ENCODE results near the gene PLXNC1.
A peak's percentile ranks its signal among the peaks of the same experiment; 100 is the strongest.

Gene PLXNC1

DNA sequence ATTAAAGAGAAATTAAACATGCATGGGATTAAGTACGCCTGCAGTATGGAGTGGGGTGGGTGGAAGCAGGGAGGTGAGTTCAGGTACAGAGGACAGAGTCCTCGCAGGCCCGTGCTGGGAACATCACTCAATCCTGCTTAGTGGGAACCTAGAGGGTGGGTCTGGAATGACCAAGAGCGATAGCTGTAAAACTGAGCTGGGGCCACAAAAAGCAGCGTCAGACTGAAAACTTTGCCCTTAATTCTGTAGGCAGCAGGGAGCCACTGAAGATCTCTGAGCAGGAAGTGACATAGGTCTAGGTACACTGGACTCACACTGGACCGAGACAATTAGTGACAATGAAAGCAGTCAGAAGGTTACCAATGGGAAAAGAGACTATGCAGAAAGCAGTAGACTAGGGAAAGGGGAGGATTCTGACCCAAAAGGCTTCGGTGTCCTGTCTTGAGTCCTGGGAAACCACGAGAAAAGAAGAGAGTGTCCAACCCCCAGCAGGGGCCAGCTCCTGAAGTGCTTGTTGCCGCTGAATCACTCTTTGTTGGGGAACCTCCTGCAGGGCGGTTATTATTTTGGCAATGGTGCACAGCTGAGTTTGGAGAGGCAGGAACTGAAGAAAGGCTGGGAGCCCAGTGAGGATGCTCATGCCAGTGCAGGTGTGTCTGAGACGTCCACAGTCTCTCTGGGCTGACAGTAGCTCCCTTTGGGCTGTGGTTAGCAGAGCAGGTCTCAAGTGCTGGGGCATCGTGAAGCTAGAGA lies 97.4 kb downstream of the PLXNC1 start:
- no peak for DNase-seq

GRCh38 chr12:94247246-94247645 lies 98.9 kb downstream of the PLXNC1 start:
- no peak for DNase-seq

DNA sequence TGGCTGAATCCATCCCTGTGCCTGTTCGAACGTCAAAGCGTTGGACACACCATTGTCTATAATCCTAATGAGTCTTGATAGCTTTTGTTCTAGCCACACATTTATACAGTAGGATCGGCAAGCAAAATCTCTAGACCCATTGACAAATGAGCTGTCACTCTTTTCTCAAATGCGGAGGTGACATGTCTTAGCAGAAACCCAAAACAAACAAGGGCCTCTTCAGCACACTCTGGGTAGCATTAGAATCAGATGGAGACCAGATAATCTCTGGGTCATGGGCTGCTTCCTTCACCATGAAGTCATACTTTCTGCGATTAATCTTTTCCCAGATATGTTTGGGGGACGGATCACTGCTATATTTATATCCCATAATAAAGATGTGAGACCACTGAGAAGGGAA lies 100.2 kb downstream of the PLXNC1 start:
- DNase-seq: no peak

DNA sequence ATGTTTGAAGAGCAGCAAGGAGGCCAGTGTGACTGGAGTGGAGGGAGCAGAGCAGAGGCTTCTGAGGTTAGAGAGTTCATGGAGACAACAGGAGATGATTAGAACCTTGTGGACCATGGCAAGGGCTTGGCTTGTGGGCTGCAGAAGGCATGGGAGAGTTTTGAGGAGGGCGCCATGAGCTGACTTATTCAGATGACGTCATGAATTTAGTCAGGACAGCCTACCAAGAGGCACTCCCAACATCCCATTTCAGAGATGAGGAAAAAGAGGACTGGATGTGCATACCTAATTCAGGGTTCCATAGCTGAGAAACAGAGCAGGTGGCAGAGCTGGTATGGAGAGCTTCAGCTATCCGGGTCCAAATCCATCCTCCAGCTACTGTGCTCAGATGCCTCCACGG lies 101.8 kb downstream of the PLXNC1 start:
- no peak for DNase-seq

- DNase-seq: no peak
These were observed 105.9 kb downstream of the PLXNC1 start for GRCh38 chr12:94254270-94254669.

DNA sequence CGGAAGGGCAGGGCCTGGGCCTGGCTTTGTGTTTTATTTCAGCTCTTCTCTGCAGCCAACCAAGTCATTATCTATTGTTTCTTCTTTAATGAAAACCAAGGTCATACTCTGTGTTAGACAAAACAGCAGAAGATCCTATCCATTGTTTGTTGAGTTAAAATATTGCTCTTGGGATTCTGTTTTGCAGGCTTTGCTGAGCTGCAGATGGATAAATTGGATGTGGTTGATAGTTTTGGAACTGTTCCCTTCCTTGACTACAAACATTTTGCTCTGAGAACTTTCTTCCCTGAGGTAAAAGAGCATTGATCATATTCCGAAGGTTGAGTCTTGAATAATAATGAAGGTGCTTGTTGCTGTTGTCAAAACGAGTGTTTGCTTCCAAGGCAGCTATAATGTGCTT lies 106.6 kb downstream of the PLXNC1 start:
- DNase-seq: no peak

DNA sequence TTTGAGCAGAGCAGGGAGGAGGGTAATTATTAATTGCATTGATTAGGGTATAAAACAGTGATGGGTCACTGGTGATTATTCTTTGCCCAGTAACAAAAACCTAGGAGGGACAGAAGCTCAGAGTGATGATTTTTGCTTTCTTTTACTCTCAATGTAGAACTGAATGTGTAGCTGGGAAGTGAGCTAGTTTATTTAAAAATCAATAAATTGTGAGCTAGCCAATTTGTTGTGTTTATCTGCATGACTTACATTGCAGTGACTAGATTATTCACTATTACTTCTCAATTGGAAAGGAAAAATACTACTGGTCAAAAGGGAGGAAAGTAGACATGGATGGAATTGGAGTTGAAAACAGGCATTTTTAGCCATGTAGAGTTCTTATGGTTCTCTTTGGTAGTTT lies 107.1 kb downstream of the PLXNC1 start:
- no peak for DNase-seq

GRCh38 chr12:94258593-94258992 lies 110.2 kb downstream of the PLXNC1 start:
- DNase-seq: no peak

DNA sequence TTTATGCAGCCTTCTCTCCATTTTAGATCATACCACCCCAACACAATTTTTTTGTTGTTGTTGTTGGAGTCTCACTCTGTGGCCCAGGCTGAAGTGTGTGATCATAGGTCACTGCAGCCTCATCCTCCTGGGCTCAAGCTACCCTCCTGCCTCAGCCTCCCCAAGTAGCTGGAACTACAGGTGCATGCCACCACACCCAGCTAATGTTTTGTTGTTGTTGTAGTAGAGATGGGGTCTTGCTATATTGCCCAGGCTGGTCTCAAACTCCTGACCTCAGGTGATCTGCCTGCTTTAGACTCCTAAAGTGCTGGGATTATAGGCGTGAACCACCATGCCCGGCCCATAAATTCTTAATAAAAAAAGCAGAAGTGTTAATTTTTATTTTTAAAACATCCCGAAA lies 111.6 kb downstream of the PLXNC1 start:
- DNase-seq: no peak

DNA sequence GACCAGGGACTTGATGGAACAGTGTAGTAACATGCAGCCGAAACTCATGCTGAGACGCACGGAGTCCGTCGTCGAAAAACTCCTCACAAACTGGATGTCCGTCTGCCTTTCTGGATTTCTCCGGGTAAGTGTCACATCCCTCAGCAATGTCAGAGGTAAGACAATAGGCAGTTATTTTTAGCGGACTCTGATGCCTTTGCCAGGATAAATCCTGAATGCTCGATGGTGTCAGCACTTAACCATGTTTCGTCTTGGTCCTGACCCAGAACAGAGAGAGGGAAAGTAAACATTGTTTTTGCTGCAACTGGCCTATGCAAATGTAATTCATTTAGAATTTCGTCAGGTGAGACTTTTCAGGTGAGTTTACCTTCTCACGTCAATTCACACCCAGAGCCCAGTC lies 112.3 kb downstream of the PLXNC1 start:
- no peak for DNase-seq

- no peak for DNase-seq
These were observed 112.7 kb downstream of the PLXNC1 start for GRCh38 chr12:94261119-94261518.

GRCh38 chr12:94261786-94262185 lies 113.4 kb downstream of the PLXNC1 start:
- no peak for DNase-seq

DNA sequence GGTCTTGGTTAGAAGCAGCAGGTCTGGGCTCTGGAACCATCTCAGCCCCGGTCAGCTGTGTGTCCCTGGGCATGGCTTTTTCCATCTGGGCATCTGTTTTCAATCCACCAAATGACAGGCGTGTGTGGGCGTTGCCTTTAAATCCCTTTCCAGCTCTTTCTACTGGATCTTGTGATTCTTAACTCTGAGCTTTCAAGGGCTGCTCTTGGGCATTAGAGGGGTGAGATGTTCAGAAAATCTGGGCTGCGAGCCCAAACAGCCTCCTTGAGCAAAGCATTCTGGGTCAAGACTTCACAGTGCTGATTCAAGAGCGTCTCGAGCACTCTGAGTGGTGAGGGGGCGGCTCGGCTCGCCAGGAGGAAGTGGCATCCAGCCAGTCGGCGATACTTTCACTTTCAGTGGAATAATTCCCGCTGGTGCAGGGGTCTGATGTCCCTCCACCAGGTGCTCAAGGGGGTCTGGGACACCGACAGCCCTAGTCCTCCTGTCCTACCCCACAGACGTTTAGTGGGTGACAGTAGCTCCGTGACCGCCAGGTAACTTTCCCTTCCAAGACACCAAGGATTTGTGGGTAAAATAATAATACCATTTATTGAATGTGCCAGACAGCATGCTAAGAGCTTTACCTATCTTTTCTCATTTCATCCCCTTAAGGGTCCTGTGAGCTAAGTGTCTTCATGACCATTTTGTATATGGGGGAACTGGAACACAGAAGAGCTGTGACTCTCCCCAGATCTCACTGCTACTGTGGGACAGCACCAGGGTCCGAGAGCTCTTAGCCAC lies 114.0 kb downstream of the PLXNC1 start:
- peak; percentile 56 to 61 for DNase-seq

DNA sequence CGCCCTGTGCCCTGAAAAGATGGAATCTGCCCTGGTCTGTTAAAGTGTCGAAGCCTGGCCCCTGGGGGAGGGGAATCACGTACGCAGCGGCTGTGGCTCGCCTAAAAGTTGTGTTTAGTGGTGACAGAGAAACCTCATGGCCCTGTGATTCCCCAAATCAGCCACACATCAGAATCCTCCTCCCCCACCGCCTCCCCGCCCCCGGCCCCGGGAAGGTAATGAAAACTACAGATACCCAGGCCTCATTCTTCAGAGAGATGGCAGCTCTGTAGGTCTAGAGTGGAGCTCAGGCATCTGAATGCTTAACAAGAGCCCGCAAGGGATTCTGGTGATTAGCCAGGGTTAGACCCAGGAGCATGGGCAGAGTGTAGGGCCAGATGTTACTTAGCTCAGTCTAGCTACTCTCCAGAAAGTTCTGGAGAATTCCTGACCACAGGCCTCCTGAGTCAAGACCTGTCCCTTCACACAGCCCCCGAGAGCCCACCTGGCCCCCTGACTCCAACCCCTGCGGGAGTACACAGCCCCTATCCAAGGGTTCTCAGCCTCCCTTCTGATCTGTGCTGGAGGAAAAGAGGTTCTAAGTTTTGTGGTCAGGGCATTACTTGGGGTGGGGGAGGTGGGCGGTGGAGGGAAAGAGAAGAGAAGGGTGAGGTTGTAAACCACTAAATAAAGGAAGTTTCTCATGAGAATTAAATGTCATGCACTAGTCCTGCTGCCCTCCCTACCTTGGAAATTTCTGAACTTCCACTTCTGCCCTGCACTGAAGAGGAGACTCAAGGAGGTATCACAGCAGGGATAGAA lies 114.8 kb downstream of the PLXNC1 start:
- DNase-seq: peak; percentile 59 to 62

GRCh38 chr12:94263905-94264561 lies 115.7 kb downstream of the PLXNC1 start:
- no peak for DNase-seq

DNA sequence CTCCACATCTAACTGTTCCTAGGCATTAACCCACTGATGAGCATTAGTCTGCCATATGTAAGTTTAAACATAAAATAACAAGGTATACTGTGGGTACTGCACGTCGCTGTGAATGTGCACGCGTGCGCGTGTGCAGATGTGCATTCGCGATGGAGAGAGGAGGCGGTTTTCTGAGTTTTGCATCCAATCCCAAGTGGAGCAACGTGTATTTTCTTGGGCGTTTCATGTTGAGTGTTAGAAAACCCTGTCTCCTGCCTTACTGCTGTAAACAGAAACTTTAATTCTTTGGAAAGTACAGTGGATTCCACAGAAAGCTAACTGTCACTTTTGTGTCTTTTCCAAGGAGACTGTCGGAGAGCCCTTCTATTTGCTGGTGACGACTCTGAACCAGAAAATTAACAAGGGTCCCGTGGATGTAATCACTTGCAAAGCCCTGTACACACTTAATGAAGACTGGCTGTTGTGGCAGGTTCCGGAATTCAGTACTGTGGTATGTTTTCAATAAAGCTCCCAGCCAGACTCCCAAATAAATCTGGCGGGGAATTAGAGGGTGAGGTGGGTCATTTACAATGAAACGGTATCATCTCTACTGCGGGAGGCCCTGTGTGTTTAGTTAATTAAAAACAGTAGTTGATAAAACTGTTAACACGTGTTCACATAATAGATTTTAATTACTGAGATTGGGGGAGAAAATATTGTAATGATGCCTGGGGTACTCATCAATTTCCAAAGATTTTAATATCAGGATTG lies 116.5 kb downstream of the PLXNC1 start:
- no peak for DNase-seq

DNA sequence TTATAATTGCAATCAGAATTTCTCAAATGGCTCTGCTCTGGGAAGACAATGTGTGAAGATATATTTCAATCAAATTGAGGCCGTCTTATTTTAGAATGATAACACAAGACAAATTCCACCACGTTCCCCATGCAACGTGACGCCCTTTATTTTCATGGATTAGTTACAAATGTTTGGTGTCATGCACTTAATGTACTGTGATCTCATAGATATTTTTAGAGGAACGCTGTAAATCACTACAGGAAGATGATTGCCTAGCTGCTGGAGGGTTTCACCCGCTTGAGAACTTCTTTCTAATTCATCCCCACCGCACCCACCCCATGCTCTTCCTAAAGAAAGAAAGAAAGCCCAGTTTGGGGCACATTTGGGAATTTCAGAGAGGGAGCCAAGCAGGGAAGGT lies 117.2 kb downstream of the PLXNC1 start:
- DNase-seq: no peak

- peak; percentile 48 to 52 for DNase-seq
These were observed 117.8 kb downstream of the PLXNC1 start for GRCh38 chr12:94265966-94266745.

- DNase-seq: no peak
These were observed 118.6 kb downstream of the PLXNC1 start for GRCh38 chr12:94266796-94267536.

- no peak for DNase-seq
These were observed 119.1 kb downstream of the PLXNC1 start for GRCh38 chr12:94267537-94267872.

DNA sequence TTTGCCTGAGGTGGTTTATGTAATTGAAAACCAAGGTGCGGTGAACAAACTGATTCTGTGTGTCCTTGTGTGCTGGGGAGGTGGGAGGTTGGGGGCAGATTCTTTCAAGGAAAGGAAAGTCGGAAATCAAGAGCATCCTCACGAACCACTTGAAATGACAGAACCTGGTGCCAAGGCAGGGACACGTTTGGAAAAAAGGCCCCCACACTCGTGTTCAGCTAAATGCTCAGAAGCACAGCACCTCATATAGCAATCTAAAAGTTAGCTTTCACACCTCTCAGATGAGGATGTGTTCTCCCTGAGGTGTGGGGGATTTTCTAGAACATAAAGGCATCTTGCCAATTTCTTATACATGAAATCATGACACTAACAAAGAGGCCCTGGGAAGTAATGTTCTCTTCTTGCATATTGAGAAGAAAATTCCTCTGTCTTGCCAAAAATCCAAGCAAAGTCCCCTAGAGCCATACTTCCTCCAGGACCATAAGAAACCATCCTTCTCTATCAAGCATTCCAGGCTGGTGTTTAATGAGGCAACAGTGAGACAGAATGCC lies 119.6 kb downstream of the PLXNC1 start:
- DNase-seq: no peak
